Thyroid gland (tissue), 4 donors: ENCODE data around the gene CDC37.

Experiments
- CTCF ChIP-seq, 6 experiments: fragments of 200-600 bp in 3 of 6; fragments of 450-650 bp in 3 of 6; sonication (generic) in 3 of 6; IDR thresholded peaks; one replicate each; pipeline ENCODE4 v1.5.1; 2016 to 2019; ENCODE audit warnings: antibody characterized with exemption in 6 of 6, mild to moderate bottlenecking in 2 of 6, inconsistent platforms in 1 of 6, moderate library complexity in 1 of 6
- POLR2A ChIP-seq, 2 donors: fragments of 450-650 bp; IDR thresholded peaks; one replicate each; pipeline ENCODE4 v1.6.1; 2017; ENCODE audit warnings: antibody characterized with exemption in 2 of 2, mild to moderate bottlenecking in 2 of 2, moderate library complexity in 1 of 2

- TF ChIP-seq POLR2A (IDR thresholded peaks at IDR 0.05) (no peak), CTCF (IDR thresholded peaks at IDR 0.05) (no peak)
Observed at GRCh38 chr19:10404888-10405820, 1.8 kb upstream of the CDC37 start.
